ENCODE data around the gene RPS24. TPM values are rescaled to one million over a fixed set of nuclear protein-coding genes. Genes with fewer than 3 reads are reported as not detected.

The RPS24 gene
- total and polyA plus RNA-seq, 2 of the 13 experiments (the other 11 are each of a cell fraction or from before 2014, with no cell fraction given): 2,690 to 3,319 TPM

- TF ChIP-seq ZNF124 (CRISPR knock-in tag; IDR thresholded peaks at IDR 0.05) (no peak), THAP9 (CRISPR knock-in tag; IDR thresholded peaks at IDR 0.05; ENCODE audit: borderline replicate concordance) (peak; percentile 42; the same call in 1 of the 2 replicates), ARID3A (IDR thresholded peaks at IDR 0.05; ENCODE audit: low read depth, low read length) (peak; percentile 57; the same call in 1 of the 2 replicates), CSRNP2 (CRISPR knock-in tag; conservative IDR thresholded peaks at IDR 0.05; ENCODE audit: low read depth) (no peak), MAZ (IDR thresholded peaks at IDR 0.05; ENCODE audit: borderline replicate concordance, low read depth, low read length) (no peak), MAZ (CRISPR knock-in tag; IDR thresholded peaks at IDR 0.05; ENCODE audit: low read depth) (0 out of 2 replicates have a peak, but pooled peaks have one; percentile 22), SRY (CRISPR knock-in tag; IDR thresholded peaks at IDR 0.05) (no peak), THAP7 (CRISPR knock-in tag; IDR thresholded peaks at IDR 0.05) (0 out of 2 replicates have a peak, but pooled peaks have one; percentile 39), KDM6A (CRISPR knock-in tag; IDR thresholded peaks at IDR 0.05; ENCODE audit: low read depth) (peak; percentile 40; the same call in 1 of the 2 replicates), ZNF772 (CRISPR knock-in tag; IDR thresholded peaks at IDR 0.05) (peak; percentile 88), ARID4A (CRISPR knock-in tag; IDR thresholded peaks at IDR 0.05; ENCODE audit: borderline replicate concordance) (peak; percentile 84; the same call in 1 of the 2 replicates), LRRFIP1 (CRISPR knock-in tag; conservative IDR thresholded peaks at IDR 0.05) (no peak), ZNF121 (CRISPR knock-in tag; IDR thresholded peaks at IDR 0.05) (peak; percentile 16; the same call in 1 of the 2 replicates), ZNF749 (CRISPR knock-in tag; IDR thresholded peaks at IDR 0.05; ENCODE audit: borderline replicate concordance) (no peak)
These were observed 44.5 kb upstream of the RPS24 start (continued) for GRCh38 chr10:77989081-77989724.

All from HepG2 (cell line).